ENCODE data around the gene SLC1A1.

- TF ChIP-seq CTCF (IDR thresholded peaks at IDR 0.05; ENCODE audit: low read length): no peak
- TF ChIP-seq EZH2 (IDR thresholded peaks at IDR 0.05; ENCODE audit: borderline replicate concordance, low read length): no peak
These were observed 92.7 kb downstream of the SLC1A1 start for GRCh38 chr9:4583001-4583400.

Data from OCI-LY1 (cell line).